Neural progenitor cell (in vitro differentiated cells): ENCODE results near the gene KCNJ16.

Experiments used
- CTCF ChIP-seq: fragments of 200-600 bp; sonication (generic); IDR thresholded peaks from 2 replicates; pipeline ENCODE4 v1.5.1; 2017; ENCODE audit warnings: antibody characterized with exemption, mild to moderate bottlenecking
- EZH2 ChIP-seq: fragments of 200-600 bp; sonication (generic); IDR thresholded peaks from 2 replicates; pipeline ENCODE4 v1.6.1; 2017; ENCODE audit warnings: antibody characterized with exemption, mild to moderate bottlenecking, moderate library complexity
- EZH2phosphoT487 ChIP-seq: fragments of 200-600 bp; sonication (generic); IDR thresholded peaks from 2 replicates; pipeline ENCODE4 v1.6.1; 2017; ENCODE audit warnings: antibody characterized with exemption

- TF ChIP-seq EZH2 (no peak), CTCF (no peak), EZH2phosphoT487 (no peak)
These were observed 27.5 kb downstream of the KCNJ16 start for GRCh38 chr17:70102531-70102930.
